DND-41 (cell line): ENCODE results near the gene UCP1.

ENCODE experiments used
- EZH2 ChIP-seq: IDR thresholded peaks from 3 replicates; pipeline ENCODE4 v1.6.1; 2012; ENCODE audit warnings: borderline replicate concordance, low read depth, mild to moderate bottlenecking, moderate library complexity, low read length, inconsistent platforms; ENCODE audit not compliant: severe bottlenecking
- TF ChIP-seq, protein P1 (sequence below): IDR thresholded peaks from 2 replicates; pipeline ENCODE4 v1.5.1; 2012; ENCODE audit warnings: borderline replicate concordance, low read length, moderate library complexity, mild to moderate bottlenecking; ENCODE audit not compliant: poor library complexity, severe bottlenecking; ENCODE audit errors: extremely low read depth

DNA sequence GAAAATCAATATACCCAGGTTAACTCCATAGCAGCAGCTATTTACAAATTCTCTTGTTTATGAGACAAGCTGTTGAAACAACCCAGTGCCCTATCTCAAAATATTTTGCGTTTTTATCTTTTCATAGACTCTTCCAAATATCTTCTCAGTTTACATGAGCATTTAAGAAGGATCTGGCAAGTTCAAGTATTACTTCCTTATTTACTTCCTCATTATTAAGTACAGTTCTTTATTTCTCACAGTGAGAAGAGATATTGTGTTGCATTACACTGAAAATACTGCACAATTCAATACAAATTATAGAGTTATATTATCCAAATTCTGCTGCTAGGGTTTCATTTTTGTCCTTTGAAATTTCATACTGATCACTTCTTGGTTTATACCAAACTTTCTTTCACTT lies 43.6 kb upstream of the UCP1 start:
- TF ChIP-seq, protein P1, sequence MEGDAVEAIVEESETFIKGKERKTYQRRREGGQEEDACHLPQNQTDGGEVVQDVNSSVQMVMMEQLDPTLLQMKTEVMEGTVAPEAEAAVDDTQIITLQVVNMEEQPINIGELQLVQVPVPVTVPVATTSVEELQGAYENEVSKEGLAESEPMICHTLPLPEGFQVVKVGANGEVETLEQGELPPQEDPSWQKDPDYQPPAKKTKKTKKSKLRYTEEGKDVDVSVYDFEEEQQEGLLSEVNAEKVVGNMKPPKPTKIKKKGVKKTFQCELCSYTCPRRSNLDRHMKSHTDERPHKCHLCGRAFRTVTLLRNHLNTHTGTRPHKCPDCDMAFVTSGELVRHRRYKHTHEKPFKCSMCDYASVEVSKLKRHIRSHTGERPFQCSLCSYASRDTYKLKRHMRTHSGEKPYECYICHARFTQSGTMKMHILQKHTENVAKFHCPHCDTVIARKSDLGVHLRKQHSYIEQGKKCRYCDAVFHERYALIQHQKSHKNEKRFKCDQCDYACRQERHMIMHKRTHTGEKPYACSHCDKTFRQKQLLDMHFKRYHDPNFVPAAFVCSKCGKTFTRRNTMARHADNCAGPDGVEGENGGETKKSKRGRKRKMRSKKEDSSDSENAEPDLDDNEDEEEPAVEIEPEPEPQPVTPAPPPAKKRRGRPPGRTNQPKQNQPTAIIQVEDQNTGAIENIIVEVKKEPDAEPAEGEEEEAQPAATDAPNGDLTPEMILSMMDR = no peak
- no peak for TF ChIP-seq EZH2
